OCI-LY1 (cell line): ENCODE data around the gene DIP2C.
"Not testable (repeated sequence)": the region's sequence is repeated elsewhere in the genome, so short reads cannot be mapped to it uniquely, and the experiment has no call there.

Source experiments
- CTCF ChIP-seq: fragments of 200-600 bp; sonication (generic), shearing (Covaris generic); IDR thresholded peaks from 2 replicates; pipeline ENCODE4 v1.5.1; 2017; ENCODE audit warnings: mild to moderate bottlenecking, antibody characterized with exemption, low read length, moderate library complexity, mixed read lengths
- EZH2 ChIP-seq: fragments of 200-600 bp; sonication (generic), shearing (Covaris generic); IDR thresholded peaks from 2 replicates; pipeline ENCODE4 v1.8.0; 2017; ENCODE audit warnings: borderline replicate concordance, mixed run types, mild to moderate bottlenecking, antibody characterized with exemption, low read length, moderate library complexity, mixed read lengths

GRCh38 chr10:323046-323445, 366.4 kb downstream of the DIP2C start:
- not testable (repeated sequence) for TF ChIP-seq EZH2, CTCF
